Retina (tissue), 1 donor: ENCODE measurements around the gene HEMK1.

Experiments
- DNase-seq: peaks from one replicate; pipeline ENCODE4 v3.0.0-alpha.2; 2016

HEMK1 gene

DNA sequence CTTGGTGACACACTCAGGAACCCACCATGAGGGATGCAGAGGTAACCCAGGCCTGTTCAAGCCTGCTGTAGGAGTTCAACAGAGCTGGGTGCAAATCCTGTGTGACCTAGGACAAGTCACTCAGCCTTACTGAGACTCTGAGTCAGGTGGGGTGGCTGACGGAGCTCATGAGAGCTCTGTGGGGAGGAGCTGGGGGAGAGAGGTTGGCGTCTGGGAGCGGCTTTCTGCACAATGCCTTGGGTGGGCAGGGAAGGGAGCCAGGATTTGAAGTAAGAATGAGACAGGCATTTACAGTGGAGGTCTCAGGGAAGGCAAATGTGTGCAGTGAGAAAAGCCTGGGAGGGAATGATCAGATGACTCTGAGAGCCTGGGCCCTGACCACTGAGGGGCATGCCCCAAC is 20.1 kb upstream of the HEMK1 start:
- DNase-seq = no peak

DNA sequence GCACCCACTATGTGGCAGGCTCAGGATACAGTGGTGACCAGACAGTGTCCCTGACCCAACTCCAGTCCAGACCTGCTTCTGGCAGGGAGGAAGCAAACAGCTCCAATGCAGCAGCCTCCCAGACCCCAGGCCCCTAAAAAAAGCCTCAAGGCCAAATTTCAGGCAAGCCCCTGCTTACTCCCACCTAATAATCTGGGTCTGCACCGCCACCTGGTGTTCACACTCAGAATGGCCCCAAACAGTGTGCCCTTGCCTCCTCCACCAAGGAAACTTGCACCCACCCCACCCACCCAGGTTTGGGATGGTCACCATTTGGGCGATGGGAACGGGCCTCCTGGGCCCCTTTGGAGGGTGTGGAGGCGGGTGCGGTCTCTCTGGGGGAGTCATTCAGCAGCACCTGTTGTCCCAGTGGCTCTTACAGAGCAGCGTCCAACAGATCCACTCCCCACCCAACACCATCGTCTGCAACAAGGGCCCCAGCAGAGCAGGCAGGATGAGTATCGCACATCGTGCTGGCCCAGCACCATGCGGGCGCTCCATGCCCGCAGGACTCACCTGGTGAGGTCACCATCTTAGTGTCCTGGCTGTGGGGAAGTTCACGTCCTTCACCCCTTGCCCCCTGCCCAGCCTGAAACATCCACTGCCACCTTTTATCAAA is 19.1 kb upstream of the HEMK1 start:
- DNase-seq = peak; percentile 79

DNA sequence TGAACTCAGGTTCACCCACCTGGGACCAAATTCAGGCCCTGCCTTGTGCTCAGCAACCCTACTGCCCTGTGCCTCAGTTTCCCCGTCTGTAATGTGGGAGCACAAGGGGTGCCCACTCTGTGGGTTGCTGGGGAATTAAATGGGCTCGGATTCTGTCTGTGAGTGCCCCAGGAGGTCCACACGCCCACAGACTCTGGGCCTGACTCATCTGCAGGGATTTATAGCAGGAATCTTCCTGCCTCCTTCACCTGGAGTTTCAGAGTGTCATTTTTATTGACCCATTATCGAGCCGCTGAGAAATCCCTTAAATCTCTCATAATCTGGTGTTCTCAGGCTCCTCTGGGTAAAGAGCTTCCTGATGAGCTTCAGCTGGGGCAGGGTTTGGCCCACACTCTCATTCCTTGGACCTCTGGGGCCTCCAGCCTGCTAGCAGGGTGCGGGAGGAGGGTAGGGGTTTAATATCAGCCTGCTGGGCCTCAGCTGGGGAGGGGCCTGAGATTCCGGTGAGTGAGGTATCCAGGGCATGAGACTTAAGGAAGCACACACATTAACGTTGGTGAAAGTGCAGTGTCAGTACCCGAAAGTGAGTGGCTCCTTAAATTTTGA is 18.2 kb upstream of the HEMK1 start:
- DNase-seq = no peak

DNA sequence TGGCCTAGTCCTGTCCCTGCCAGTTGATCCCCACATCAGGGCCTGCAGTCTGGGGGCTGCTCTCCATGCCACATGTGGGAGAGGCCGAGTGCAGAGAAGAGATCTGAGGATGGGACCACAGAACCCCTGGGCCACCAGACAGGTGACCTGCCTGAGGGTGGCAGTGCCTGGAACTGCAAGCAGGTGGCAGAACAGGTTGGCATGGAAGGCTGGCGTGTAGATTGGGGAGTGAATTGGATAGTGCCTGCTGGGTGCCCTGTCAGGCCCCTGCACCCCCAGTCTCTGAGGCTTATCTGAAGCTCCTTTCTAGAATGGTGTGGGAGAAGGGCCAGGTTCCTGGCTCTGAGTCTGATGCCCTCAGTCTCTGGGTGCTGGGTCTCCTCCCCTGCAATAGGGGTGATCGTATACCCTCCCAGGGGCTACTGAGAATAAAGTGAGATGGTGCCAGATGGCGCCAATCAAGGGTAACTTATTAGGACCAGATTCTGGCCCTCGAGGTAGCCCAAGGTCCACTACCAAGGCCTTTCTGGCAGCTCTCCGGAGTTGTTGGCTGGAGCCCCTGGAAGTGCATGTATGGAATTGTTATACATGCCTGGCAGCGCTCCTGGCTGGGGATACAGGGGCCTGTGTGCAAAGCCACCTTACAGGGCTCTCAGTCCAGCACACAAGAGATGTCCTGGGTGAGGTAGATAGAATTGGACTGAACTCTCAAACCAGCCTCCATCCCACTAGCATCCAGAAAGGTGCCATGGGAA is 17.5 kb upstream of the HEMK1 start:
- no peak for DNase-seq

DNA sequence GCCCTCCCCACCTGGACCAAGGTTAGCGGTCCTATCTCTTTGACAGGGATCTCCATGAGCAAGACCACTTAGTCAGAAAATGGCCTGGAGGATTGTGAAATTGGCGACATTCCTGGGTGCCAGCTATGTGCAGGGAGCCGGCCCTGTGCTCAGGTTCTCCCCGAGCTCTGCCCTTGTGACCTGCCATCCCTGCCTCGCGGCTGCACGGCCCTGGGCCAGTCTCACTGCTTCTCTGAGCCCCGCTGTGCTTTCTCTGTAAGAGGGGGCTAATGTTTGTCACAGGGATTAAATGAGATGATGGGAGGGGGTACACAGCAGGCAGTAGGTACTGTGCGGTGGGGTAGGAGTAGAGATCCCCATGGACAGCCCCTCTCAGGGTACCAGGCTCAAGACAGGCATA is 16.7 kb upstream of the HEMK1 start:
- no peak for DNase-seq

DNA sequence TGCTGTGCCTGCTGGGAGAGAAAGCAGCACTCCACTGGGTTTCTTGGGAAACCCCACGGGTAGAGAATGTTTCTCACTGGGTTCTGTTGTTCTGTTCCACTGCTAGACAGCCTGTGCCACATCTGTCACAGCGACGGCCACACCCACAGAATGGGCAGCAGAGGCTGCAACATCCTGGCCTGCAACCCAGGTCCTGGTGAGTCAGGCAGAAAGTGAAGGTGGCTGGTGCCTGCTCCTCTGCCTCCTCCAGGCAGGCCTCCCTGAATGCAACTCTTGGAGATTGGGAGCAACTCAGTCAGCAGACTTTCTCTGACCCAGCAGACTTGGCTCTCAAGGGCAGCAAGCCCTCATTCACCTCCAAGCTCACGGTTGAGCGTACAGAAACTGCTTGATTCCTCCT is 14.8 kb upstream of the HEMK1 start:
- DNase-seq = no peak

DNA sequence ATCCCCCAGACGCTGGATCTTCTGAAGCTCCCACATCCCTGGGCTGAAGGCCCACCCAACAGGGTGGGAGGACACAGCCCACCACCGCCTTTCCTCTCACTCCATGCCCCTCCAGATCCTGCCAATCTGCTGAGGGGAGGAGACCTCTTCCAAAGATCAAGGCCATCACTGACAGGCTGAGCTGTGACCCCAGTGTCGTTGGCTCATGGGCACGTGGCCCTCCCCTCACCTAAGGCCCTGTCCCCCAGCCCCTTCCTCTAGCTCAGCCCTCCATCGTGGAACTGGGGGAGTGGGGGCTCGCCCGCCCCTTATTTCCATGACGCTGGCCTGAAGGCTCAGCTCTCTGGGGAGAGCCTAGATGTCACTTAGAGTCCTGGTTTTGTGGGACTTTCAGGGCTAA is 12.2 kb upstream of the HEMK1 start:
- no peak for DNase-seq

DNA sequence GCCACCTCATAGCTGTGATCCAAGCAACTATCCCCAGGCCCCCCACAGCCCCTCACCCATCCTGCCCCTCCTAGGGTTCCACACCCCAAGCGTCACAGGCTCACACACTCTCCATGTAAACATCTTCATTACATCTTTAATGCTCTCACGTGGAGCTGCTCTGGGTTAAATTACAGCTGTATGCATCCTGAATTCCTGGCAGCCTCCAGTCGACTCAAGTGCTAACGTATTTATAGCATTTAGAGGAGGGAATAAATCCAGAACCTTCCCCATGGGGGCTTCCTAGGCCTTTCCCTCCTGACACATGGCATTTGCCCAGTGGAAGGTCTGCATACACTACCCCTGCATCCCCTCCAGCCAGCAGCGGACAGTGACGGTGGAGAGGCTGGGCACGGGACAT is 11.4 kb upstream of the HEMK1 start:
- DNase-seq = no peak

DNA sequence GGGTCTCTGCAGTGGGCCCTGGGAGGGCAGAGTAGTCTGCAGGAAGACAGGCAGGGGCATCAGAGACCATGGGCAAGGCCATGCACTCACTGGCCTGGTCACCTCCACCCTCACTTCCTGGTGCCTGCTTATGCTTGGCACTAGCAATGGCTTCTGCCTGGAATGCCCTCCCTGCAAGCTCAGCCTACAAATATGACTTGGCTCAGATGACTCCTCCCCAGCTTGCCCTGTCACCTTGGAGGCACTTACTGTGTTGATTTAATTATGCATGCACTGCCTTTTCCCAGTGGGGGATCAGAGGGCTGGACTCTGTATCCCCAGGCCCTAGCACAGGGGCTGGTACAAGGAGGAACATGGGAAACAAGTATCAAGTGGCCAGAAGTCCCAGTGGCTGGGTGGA is 9.6 kb upstream of the HEMK1 start:
- DNase-seq = no peak

DNA sequence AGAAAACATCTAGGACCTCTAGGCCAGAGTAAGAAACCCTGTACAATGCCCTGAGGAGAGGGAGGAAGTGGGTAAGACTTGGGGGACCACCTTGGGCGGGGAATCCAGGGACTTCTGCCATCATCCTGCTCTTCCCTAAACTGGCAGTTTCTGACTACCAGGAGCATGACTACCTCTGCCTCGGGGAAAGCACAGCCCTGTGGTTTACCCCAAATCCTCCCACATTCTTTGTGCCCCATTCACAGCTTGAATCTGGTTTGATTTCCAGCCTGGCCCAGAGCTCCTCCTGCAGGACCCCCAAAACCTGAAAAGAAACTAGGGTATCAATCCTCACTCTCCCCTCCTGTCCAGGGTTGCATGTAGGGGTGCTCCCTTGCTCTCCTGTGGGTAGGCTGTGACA is 6.5 kb upstream of the HEMK1 start:
- no peak for DNase-seq

DNA sequence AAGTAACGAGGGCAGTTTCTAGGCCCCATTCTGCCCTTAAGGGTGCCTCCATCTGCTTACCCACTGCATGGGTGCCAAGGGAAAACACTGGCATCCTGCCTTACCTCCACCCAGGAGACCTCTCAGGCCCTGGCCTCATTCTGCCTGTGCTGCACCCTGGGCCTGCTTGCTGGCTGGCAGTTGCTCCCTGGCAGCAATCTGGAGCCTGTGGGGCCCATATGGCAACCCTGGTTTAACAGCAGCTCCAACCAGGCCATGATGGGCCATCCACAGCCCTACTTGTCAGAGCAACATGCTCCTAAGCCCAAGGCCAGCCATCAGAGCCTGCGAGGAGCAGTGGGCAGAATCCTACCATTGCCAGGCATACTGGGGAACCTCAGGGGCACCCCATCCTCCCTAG is 5.5 kb upstream of the HEMK1 start:
- no peak for DNase-seq

DNA sequence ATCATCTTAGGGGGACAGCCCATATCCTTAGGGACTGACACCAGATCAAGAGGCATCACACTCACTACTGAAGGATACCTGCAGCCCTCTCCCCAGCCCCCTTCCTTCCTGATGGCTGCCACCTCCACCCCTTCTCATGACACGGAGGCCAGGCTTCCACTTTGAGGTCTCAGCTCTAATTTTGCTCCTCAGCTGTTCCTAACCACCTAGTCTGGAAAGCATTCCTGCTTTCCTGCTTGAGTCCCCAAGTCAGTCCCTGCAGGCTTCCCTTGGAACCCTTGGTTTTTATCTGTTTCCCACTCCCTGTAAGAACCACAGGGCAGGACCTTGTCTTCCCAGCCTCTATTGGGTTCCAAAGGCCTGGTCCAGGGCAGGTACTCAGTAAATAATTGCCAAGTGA is 5.0 kb upstream of the HEMK1 start:
- no peak for DNase-seq

DNA sequence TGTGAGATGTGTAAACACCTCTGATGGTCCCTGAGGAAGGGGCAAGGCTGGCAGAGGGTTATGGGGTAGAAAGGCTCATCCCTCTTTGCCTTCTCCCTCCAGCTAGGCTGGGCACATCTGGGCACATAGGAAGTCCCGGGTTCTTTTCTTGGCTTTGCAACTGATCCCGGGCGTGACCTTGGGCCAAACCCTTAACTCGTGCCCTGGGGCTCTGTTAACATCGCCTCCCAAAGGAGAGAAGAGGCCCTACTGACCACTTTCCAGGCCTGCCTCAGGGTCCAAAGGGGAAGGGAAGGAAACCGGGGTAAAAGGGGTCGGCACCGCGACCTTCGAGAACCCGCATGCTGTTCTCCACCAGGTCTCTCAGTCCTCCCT is 2.3 kb upstream of the HEMK1 start:
- no peak for DNase-seq

DNA sequence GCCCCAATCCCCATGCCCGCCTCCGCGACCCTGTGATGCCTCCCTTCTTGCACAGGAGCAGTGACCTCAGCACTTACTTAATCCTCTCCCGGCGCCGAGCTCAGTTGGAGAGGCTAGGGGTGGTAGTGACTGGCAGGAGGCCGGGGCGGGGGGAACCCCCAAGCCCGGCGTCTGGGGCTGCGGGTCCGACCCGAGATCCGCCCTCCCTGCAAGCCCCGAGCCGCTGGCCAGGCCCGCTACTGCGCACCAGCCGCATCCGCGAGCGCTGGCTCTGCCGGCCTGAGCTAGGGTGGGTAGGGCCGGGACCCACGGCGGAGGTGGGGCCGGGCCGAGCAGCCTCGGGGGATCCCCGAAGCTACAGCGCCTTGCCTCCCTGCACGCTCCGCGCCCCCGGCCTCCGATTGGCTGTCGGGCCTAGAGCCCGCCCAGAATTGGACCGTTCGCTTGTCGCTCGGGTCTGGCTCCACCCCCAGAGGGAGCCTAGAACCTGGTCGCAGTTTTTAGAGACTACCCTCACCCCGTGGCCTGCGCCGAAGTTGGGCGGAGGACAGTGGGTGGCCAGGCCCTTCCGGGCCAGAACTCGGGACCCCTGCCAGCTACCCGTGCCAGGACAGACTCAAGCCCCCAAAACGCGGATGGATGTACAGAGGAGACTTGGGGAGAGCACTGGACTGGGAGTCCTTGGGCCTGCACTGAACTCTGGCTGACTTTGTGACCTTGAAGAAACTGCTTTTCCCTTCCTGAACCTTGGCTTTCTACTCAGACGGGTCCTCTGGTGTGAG is 1.7 kb upstream of the HEMK1 start, which contains the start of gene C3orf18:
TSS of gene C3orf18 (minus strand) at position 362 of the 782 bp plus-strand sequence. CDS start 2,048 bp downstream, outside the sequence.
- peak; percentile 88 for DNase-seq

DNA sequence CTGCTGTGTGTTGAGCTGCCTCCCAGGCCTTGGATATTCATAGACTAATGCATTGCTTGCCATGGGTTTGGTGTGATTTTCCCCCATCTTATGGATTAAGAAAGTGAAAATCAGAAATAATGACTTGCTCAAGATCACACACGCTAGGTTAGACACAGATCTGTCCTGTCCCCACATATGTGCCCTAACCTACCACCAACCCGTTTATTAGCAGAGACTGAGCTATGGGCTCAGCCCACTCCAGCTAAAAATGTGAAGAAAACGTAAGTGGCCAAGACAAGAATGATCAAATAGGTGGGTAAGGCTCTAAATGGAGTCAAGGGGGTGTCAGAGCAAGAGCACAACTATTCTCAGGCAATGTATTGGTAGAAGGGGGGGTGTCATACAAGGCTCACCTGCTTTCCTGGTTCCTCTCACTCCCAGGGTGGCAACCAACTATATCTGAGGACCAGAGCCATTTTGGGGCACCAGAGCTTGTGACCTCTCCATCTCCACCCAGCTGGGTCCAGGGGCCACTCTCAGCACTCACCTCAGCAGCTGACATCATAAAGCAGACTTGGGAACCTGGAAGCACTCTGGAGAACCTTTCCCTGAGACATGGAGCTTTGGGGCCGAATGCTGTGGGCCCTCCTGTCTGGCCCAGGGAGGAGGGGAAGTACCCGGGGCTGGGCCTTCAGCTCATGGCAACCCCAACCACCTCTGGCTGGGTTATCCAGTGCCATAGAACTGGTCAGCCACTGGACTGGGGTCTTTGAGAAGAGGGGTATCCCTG is 1.4 kb downstream of the HEMK1 start:
- no peak for DNase-seq

DNA sequence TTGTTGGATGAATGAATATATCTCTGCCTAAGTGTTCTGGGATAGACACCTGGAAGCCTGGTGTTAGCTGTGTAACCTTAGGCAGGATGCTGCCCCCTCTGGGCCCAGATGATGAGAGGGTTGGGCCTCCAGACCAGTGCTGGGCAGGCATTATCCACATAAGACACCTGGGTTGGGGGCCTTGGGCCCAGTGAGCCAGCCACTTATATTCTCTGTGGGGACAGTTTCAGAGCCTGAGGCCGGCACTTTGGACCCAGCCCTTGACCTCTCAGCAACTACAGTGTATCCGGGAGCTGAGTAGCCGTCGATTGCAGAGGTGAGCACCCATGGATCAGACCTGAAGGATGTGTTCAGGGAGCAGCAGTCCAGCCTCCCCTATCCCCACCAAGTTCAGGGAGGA is 2.2 kb downstream of the HEMK1 start:
- DNase-seq = no peak

DNA sequence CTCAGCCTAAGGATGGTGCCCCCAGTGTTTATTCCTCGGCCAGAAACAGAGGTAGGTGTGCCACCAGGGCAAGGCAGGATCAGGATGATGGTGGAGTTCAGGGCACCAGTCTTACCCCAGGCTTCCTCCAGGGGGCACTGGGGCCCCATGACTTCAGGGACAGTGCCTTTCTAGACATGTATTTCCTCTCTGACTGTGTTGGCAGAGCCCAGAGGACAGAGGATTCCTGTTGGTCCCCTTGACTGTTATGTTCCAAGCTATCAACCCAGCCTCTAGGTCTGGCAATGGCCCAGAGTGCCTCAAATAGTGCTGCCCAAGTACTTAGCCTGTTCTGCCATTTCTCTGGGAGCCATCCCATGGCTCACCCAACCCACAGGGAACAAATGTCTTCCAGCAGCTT is 2.8 kb downstream of the HEMK1 start:
- peak; percentile 70 for DNase-seq

DNA sequence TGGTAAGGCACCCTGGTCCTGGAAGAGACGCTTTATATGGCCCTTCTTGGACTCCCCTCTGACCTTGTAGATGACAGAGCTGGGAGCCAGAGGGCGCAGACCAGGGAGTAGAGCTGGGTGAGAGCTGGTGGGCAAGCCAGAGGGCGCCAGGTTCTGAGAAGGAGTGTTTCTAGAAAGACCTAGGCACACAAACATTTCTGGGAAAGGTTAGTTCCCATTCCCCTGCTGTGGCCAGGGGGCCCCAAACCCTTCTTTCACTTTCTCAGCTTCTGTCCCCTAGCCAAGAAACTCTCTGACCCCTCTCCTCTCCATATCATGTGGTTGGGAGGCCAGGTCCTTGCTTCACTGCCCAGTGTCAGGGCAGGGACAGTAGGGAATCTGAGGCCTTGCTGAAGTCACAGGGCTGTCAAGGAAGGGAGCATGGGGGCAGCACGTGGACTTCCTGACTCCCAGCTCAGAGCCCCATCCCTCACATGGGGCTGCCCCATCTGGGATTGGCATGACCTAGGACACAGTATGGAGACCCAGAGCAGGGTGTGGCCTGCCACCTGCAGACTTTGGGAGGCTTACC is 3.6 kb downstream of the HEMK1 start:
- DNase-seq = no peak

DNA sequence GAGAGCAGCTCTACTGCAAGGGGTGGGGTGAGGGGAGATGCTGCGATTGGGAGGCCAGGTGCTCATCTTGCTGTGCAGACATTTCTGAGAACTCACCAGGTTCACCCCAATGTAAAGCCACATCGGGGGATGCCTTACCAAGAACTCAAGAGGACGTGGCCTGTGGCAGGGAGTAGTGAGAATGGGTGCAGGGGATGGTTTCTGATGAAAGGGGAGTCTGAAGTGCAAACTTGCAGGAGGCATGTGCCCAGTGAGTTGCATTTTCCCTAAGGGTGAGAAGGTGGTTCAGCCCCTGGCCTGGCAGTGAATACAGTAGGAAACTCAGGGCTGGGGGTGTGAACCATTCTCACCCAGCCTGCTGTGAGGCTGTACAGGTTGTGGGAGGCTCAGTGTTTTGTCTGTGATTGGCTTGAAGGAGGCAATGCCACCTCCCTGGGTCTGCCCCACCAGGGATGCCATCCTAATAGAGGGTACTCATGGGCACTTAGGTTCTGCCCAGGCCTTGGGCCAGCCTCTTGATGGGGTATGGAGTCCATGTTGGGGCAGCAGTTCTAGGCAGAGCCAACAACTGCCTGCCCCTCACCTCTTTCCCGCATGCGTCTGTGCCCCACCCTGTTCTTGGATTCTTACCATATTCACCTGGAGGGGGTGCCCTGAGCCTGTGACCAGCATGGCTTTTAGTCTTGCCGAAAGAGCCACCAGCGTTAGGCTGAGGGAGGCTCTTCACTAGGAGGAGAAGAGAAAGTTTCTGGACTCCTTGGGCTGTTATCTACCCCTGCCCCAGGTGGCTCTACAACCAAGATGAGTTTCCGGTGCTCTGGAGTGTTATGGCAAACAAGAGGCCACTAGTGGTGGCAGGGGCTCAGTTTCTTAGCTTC is 4.5 kb downstream of the HEMK1 start:
- no peak for DNase-seq

DNA sequence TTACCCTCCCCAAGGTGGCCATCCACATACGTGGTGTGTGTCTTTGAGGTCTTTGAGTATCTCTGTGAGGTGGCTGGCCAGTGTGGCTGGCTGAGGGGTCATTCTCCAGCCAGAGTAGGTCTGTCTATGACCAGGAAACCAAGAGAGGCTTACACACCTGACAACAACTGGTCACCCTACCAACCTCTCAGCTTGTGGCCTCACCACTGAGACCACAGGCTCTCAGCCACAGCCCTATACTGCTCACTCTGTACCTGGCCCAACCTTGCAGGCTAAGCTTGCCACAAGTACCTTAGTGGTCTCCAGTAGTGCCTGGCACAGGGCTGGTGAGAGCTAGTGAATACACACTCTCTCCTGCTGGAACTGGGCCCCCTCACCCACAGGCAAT is 5.1 kb downstream of the HEMK1 start:
- DNase-seq = no peak

DNA sequence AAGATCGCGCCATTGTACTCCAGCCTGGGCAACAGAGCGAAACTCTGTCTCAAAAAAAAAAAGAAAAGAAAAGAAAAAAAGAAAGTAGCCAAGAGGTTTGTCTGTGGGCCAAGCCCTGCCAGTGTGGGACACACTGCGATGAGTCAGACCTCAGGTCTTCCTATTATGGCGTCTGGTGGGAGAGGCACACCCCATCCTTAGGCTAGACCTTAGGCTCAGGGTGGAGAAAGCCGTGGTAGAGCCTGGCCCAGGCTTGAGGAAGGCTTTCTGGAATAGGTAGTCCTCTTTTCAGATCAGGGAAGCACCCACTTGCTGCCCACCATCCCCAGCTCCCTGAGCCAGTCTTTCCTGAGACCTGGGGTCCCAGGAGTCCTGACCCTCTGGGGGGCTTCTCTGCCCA is 6.0 kb downstream of the HEMK1 start:
- DNase-seq = no peak
